ENCODE measurements around the gene CAV1. TPM values are rescaled to one million over a fixed set of nuclear protein-coding genes. Genes with fewer than 3 reads are reported as not detected.

CAV1 gene
- total RNA-seq, 1 experiment from 2014 or later = 4.9 TPM

- Mint-ChIP-seq H3K36me3 (ENCODE audit: insufficient read depth, unreplicated experiment) (no peaks in the 10 kb centered on the region), H3K4me1 (ENCODE audit: low read depth, unreplicated experiment) (no peaks in the 10 kb centered on the region), H3K27ac (ENCODE audit: unreplicated experiment) (peak overlapping the region; percentile 52), H3K27me3 (ENCODE audit: insufficient read depth, unreplicated experiment) (no peaks in the 10 kb centered on the region), H3K9me3 (ENCODE audit: unreplicated experiment) (no peaks in the 10 kb centered on the region), H3K4me3 (ENCODE audit: unreplicated experiment) (peak overlapping the region; percentile 94)
- no peaks in the 10 kb centered on the region for H3K9me3 ChIP-seq
- intact Hi-C loops (cut with micrococcal nuclease; ENCODE audit: unreplicated experiment) = loop anchor here (1.0 kb wide), 1 partner anchor 352 kb away; no protein-coding TSS in a partner anchor
- TF ChIP-seq CTCF (IDR thresholded peaks at IDR 0.05; ENCODE audit: insufficient read depth in 1 of 2, low read depth in 1 of 2, low read length in 1 of 2, severe bottlenecking in 1 of 2, unreplicated experiment in 1 of 2) = no peak
- POLR2A ChIA-PET = no interaction called here
- H3K4me1 ChIP-seq = peaks cover 10% of the 10 kb centered on the region; the same call in 1 of the 2 replicates
- H3K4me3 ChIP-seq (ENCODE audit: low read depth, low read length) = peak overlapping the region; percentile 60
- H3K36me3 ChIP-seq (ENCODE audit: control insufficient read depth, insufficient read depth, low read length) = no peaks in the 10 kb centered on the region
- CTCF ChIA-PET = interaction anchor here (0.6 to 2.6 kb wide), 13 partner anchors 10 to 472 kb away, joined by 3 to 26 read pairs (median 3); no protein-coding TSS in a partner anchor
- BruUV-seq (replicated peaks) = no TSS peak
- H3K27me3 ChIP-seq (replicated peaks; ENCODE audit: control insufficient read depth, insufficient read depth, low read length) = no peaks in the 10 kb centered on the region
- peak; percentile 37 to 47 for DNase-seq
Observed at GRCh38 chr7:116525298-116525912, 569 bp downstream of the CAV1 start.

- peak; percentile 75 to 88 for DNase-seq
- Histone ChIP-seq H3K4me1 (peaks cover 10% of the 10 kb centered on the region; the same call in 1 of the 2 replicates), H3K9me3 (no peaks in the 10 kb centered on the region), H3K4me3 (ENCODE audit: low read depth, low read length) (peak overlapping the region; percentile 60), H3K36me3 (ENCODE audit: control insufficient read depth, insufficient read depth, low read length) (no peaks in the 10 kb centered on the region), H3K27me3 (replicated peaks; ENCODE audit: control insufficient read depth, insufficient read depth, low read length) (no peaks in the 10 kb centered on the region)
- ChIA-PET POLR2A (no interaction called here), CTCF (interaction anchor here (0.5 to 2.6 kb wide), 19 partner anchors 10 to 364 kb away, joined by 3 to 26 read pairs (median 3); partner anchors contain the start of gene CAV2)
- H3K9me3 Mint-ChIP-seq (ENCODE audit: unreplicated experiment) = no peaks in the 10 kb centered on the region
- peak; percentile 66 to 91 for TF ChIP-seq CTCF (IDR thresholded peaks at IDR 0.05; ENCODE audit: insufficient read depth in 1 of 2, low read depth in 1 of 2, low read length in 1 of 2, severe bottlenecking in 1 of 2, unreplicated experiment in 1 of 2)
- H3K27ac Mint-ChIP-seq (ENCODE audit: unreplicated experiment) = peak overlapping the region; percentile 52
- H3K4me1 Mint-ChIP-seq (ENCODE audit: low read depth, unreplicated experiment) = no peaks in the 10 kb centered on the region
- no TSS peak for BruUV-seq (replicated peaks)
- no peaks in the 10 kb centered on the region for H3K27me3 Mint-ChIP-seq (ENCODE audit: insufficient read depth, unreplicated experiment)
- intact Hi-C loops (cut with micrococcal nuclease; ENCODE audit: unreplicated experiment) = loop anchor here (1.0 kb wide), 7 partner anchors 27 to 388 kb away; partner anchors contain the start of gene CAV2
- H3K4me3 Mint-ChIP-seq (ENCODE audit: unreplicated experiment) = peak overlapping the region; percentile 94
- no peaks in the 10 kb centered on the region for H3K36me3 Mint-ChIP-seq (ENCODE audit: insufficient read depth, unreplicated experiment)
Observed at GRCh38 chr7:116525913-116526861, 1.4 kb downstream of the CAV1 start.

GRCh38 chr7:116526897-116527296 lies 2.1 kb downstream of the CAV1 start:
- Histone ChIP-seq H3K4me1 (peaks cover 10% of the 10 kb centered on the region; the same call in 1 of the 2 replicates), H3K27me3 (replicated peaks; ENCODE audit: control insufficient read depth, insufficient read depth, low read length) (no peaks in the 10 kb centered on the region), H3K9me3 (no peaks in the 10 kb centered on the region), H3K4me3 (ENCODE audit: low read depth, low read length) (peak overlapping the region; percentile 60), H3K36me3 (ENCODE audit: control insufficient read depth, insufficient read depth, low read length) (no peaks in the 10 kb centered on the region)
- no TSS peak for BruUV-seq (replicated peaks)
- Mint-ChIP-seq H3K36me3 (ENCODE audit: insufficient read depth, unreplicated experiment) (no peaks in the 10 kb centered on the region), H3K27me3 (ENCODE audit: insufficient read depth, unreplicated experiment) (no peaks in the 10 kb centered on the region), H3K4me1 (ENCODE audit: low read depth, unreplicated experiment) (no peaks in the 10 kb centered on the region), H3K4me3 (ENCODE audit: unreplicated experiment) (peak overlapping the region; percentile 94), H3K9me3 (ENCODE audit: unreplicated experiment) (no peaks in the 10 kb centered on the region), H3K27ac (ENCODE audit: unreplicated experiment) (peak overlapping the region; percentile 52)
- ChIA-PET POLR2A (no interaction called here), CTCF (interaction anchor here (0.7 to 2.6 kb wide), 10 partner anchors 9 to 357 kb away, joined by 3 to 26 read pairs (median 4); partner anchors contain the start of gene CAV2)
- DNase-seq = no peak
- intact Hi-C loops (cut with micrococcal nuclease; ENCODE audit: unreplicated experiment) = loop anchor here (1.0 kb wide), 6 partner anchors 28 to 389 kb away; partner anchors contain the start of gene CAV2
- TF ChIP-seq CTCF (IDR thresholded peaks at IDR 0.05; ENCODE audit: insufficient read depth in 1 of 2, low read depth in 1 of 2, low read length in 1 of 2, severe bottlenecking in 1 of 2, unreplicated experiment in 1 of 2) = no peak
